Measurements from ENCODE around the gene PXMP4. TPM values are rescaled to one million over a fixed set of nuclear protein-coding genes. Genes with fewer than 3 reads are reported as not detected.

Gene PXMP4
- total RNA-seq, 4 donors from 2014 or later: 1.6 to 12.0 (median 5.5) TPM

GRCh38 chr20:33730946-33731692 is 11.0 kb upstream of the PXMP4 start:
- intact Hi-C loops (cut with DNase I; ENCODE audit: low total_unique reads): no loop called here
- Histone ChIP-seq H3K9me3 (peaks cover 0 to 2% of the 10 kb centered on the region in 2 donors), H3K27me3 (no peaks in the 10 kb centered on the region), H3K27ac (peak overlapping the region; percentile 83 to 99 (median 96)), H3K4me3 (peak overlapping the region; percentile 25 to 57 (median 40)), H3K4me1 (peaks cover 17 to 30% (median 22%) of the 10 kb centered on the region in 4 donors), H3K36me3 (no peaks in the 10 kb centered on the region)
- in situ Hi-C loops (cut with MboI; ENCODE audit: low pct_ligation_motif_present in 1 of 4, low pct_unique_long_range_greater_than_20kb in 1 of 4, low sequenced_read_pairs in 3 of 4): no loop called here
- 86 to 100% methylated on average over 1 to 18 of the region's 18 CpGs for WGBS, 2 donors (ENCODE audit: low coverage in 1 of 2)
- TF ChIP-seq EP300 (IDR thresholded peaks at IDR 0.05; ENCODE audit: low read depth): no peak
- TF ChIP-seq POLR2A (IDR thresholded peaks at IDR 0.05): no peak
- TF ChIP-seq CTCF (IDR thresholded peaks at IDR 0.05): no peak
- no peak for TF ChIP-seq POLR2AphosphoS5 (IDR thresholded peaks at IDR 0.05)
- DNase-seq: no peak

- no peak overlapping the region for H3K4me3 ChIP-seq
- no peaks in the 10 kb centered on the region for H3K36me3 ChIP-seq
- H3K27ac ChIP-seq: no peak overlapping the region
- no peak for TF ChIP-seq POLR2AphosphoS5 (IDR thresholded peaks at IDR 0.05)
- no peak for TF ChIP-seq CTCF (IDR thresholded peaks at IDR 0.05)
- TF ChIP-seq EP300 (IDR thresholded peaks at IDR 0.05; ENCODE audit: low read depth): no peak
- no peak for TF ChIP-seq POLR2A (IDR thresholded peaks at IDR 0.05)
- in situ Hi-C loops (cut with MboI; ENCODE audit: low pct_ligation_motif_present in 1 of 4, low pct_unique_long_range_greater_than_20kb in 1 of 4, low sequenced_read_pairs in 3 of 4): no loop called here
- no peaks in the 10 kb centered on the region for H3K9me3 ChIP-seq
- intact Hi-C loops (cut with DNase I; ENCODE audit: low total_unique reads): no loop called here
- 71 to 77% methylated on average over 4 of the region's 4 CpGs for WGBS, 2 donors (ENCODE audit: low coverage in 1 of 2)
- H3K27me3 ChIP-seq: no peaks in the 10 kb centered on the region
- H3K4me1 ChIP-seq: peaks cover 12 to 26% (median 18%) of the 10 kb centered on the region in 4 donors
- DNase-seq: no peak
Observed at GRCh38 chr20:33729101-33729500, 9.0 kb upstream of the PXMP4 start.

- intact Hi-C loops (cut with DNase I; ENCODE audit: low total_unique reads) (no loop called here), in situ Hi-C loops (cut with MboI; ENCODE audit: low pct_ligation_motif_present in 1 of 4, low pct_unique_long_range_greater_than_20kb in 1 of 4, low sequenced_read_pairs in 3 of 4) (no loop called here)
- DNase-seq: no peak
- TF ChIP-seq POLR2A (IDR thresholded peaks at IDR 0.05) (no peak), EP300 (IDR thresholded peaks at IDR 0.05; ENCODE audit: low read depth) (no peak), POLR2AphosphoS5 (IDR thresholded peaks at IDR 0.05) (no peak), CTCF (IDR thresholded peaks at IDR 0.05) (no peak)
- 72 to 77% methylated on average over 2 of the region's 2 CpGs for WGBS, 2 donors (ENCODE audit: low coverage in 1 of 2)
- no peak overlapping the region for H3K4me3 ChIP-seq
- no peaks in the 10 kb centered on the region for H3K9me3 ChIP-seq
- H3K36me3 ChIP-seq: no peaks in the 10 kb centered on the region
- no peak overlapping the region for H3K27ac ChIP-seq
- H3K27me3 ChIP-seq: no peaks in the 10 kb centered on the region
- peaks cover 6 to 19% (median 12%) of the 10 kb centered on the region in 4 donors for H3K4me1 ChIP-seq
Observed at GRCh38 chr20:33728463-33728862, 8.4 kb upstream of the PXMP4 start.

- Histone ChIP-seq H3K9me3 (no peaks in the 10 kb centered on the region), H3K4me1 (peaks cover 2 to 13% (median 7%) of the 10 kb centered on the region in 4 donors), H3K36me3 (no peaks in the 10 kb centered on the region), H3K4me3 (no peak overlapping the region), H3K27ac (no peak overlapping the region), H3K27me3 (no peaks in the 10 kb centered on the region)
- TF ChIP-seq CTCF (IDR thresholded peaks at IDR 0.05) (no peak), EP300 (IDR thresholded peaks at IDR 0.05; ENCODE audit: low read depth) (no peak), POLR2AphosphoS5 (IDR thresholded peaks at IDR 0.05) (no peak), POLR2A (IDR thresholded peaks at IDR 0.05) (no peak)
- no peak for DNase-seq
- intact Hi-C loops (cut with DNase I; ENCODE audit: low total_unique reads): no loop called here
- in situ Hi-C loops (cut with MboI; ENCODE audit: low pct_ligation_motif_present in 1 of 4, low pct_unique_long_range_greater_than_20kb in 1 of 4, low sequenced_read_pairs in 3 of 4): no loop called here
- WGBS, 2 donors (ENCODE audit: low coverage in 1 of 2): 86 to 88% methylated on average over 2 to 3 of the region's 3 CpGs
Observed at GRCh38 chr20:33727806-33728205, 7.7 kb upstream of the PXMP4 start.

Measured in transverse colon (tissue), 4 donors.